LNCAP (cell line): ENCODE measurements around the gene FAM89B.

Source experiments
- CTCF ChIP-seq: fragments of 450-650 bp; IDR thresholded peaks from 2 replicates; pipeline ENCODE4 v1.5.1; 2017; ENCODE audit warnings: mild to moderate bottlenecking

Gene FAM89B

GRCh38 chr11:65538232-65538914 is 34.0 kb upstream of the FAM89B start:
- no peak for TF ChIP-seq CTCF

GRCh38 chr11:65538915-65539743 is 33.2 kb upstream of the FAM89B start:
- TF ChIP-seq CTCF = no peak

GRCh38 chr11:65539744-65540289 is 32.5 kb upstream of the FAM89B start:
- peak; percentile 47 for TF ChIP-seq CTCF

GRCh38 chr11:65540290-65541092 is 31.8 kb upstream of the FAM89B start:
- peak; percentile 80 for TF ChIP-seq CTCF

GRCh38 chr11:65541093-65541982 is 31.0 kb upstream of the FAM89B start:
- no peak; the same call in 1 of the 2 replicates for TF ChIP-seq CTCF

- TF ChIP-seq CTCF = no peak
Observed at GRCh38 chr11:65542738-65543390, 29.5 kb upstream of the FAM89B start.
